HepG2 (cell line): ENCODE results near the gene ZNF593OS. TPM values are rescaled to one million over a fixed set of nuclear protein-coding genes. Genes with fewer than 3 reads are reported as not detected.

Experiments used
- FLYWCH1 ChIP-seq: sonication (generic); formaldehyde crosslinking; IDR thresholded peaks from 2 replicates; pipeline ENCODE4 v1.8.1; 2023; ENCODE audit warnings: mild to moderate bottlenecking, missing genetic modification reagents
- FOXJ3 ChIP-seq: sonication (generic); formaldehyde crosslinking; IDR thresholded peaks from 2 replicates; pipeline ENCODE4 v1.4.0; 2020; ENCODE audit warnings: missing genetic modification reagents, mild to moderate bottlenecking, borderline replicate concordance
- FOXP1 ChIP-seq, 2 experiments: fragments of 450-650 bp in 1 of 2; IDR thresholded peaks; 2 replicates each; pipeline ENCODE4 v1.6.1; 2017 to 2018; ENCODE audit warnings: antibody characterized with exemption in 1 of 2
- MAFF ChIP-seq: IDR thresholded peaks from 2 replicates; pipeline ENCODE4 v1.6.1; 2011; ENCODE audit warnings: low read depth, low read length, improper control_type of control experiment
- MAZ ChIP-seq, 2 experiments: sonication (generic) in 1 of 2; formaldehyde crosslinking in 1 of 2; IDR thresholded peaks; 2 replicates each; pipeline versions ENCODE4 v1.5.0 to v1.6.1; 2012 to 2020; ENCODE audit warnings: low read depth in 2 of 2, mild to moderate bottlenecking in 2 of 2, borderline replicate concordance in 1 of 2, improper control_type of control experiment in 1 of 2, low read length in 1 of 2, missing genetic modification reagents in 1 of 2, moderate library complexity in 1 of 2
- MIER3 ChIP-seq: IDR thresholded peaks from 2 replicates; pipeline ENCODE4 v1.6.1; 2016; ENCODE audit warnings: missing compliant biosample characterization, borderline replicate concordance
- NFE2 ChIP-seq: sonication (generic); formaldehyde crosslinking; IDR thresholded peaks from 2 replicates; pipeline ENCODE4 v1.4.0; 2020; ENCODE audit warnings: missing genetic modification reagents
- RBAK ChIP-seq: sonication (generic); formaldehyde crosslinking; IDR thresholded peaks from 2 replicates; pipeline ENCODE4 v1.5.1; 2020; ENCODE audit warnings: mild to moderate bottlenecking, missing genetic modification reagents
- SRSF9 ChIP-seq: fragments of 200-400 bp; formaldehyde crosslinking; IDR thresholded peaks from 2 replicates; pipeline ENCODE4 v1.6.1; 2018; ENCODE audit warnings: borderline replicate concordance, mild to moderate bottlenecking, low read depth, low read length; ENCODE audit not compliant: insufficient read depth, poor library complexity, severe bottlenecking
- ZBTB38 ChIP-seq: sonication (generic); formaldehyde crosslinking; IDR thresholded peaks from 2 replicates; pipeline ENCODE4 v1.5.1; 2020; ENCODE audit warnings: mild to moderate bottlenecking, missing genetic modification reagents
- ZNF296 ChIP-seq: sonication (generic); formaldehyde crosslinking; conservative IDR thresholded peaks from 2 replicates; pipeline ENCODE4 v1.5.0; 2020; ENCODE audit warnings: mild to moderate bottlenecking, missing genetic modification reagents
- ZNF350 ChIP-seq: sonication (generic); formaldehyde crosslinking; IDR thresholded peaks from 2 replicates; pipeline ENCODE4 v1.4.0; 2020; ENCODE audit warnings: mild to moderate bottlenecking, low read depth, missing genetic modification reagents, borderline replicate concordance
- ZNF562 ChIP-seq: sonication (generic); formaldehyde crosslinking; IDR thresholded peaks from 2 replicates; pipeline ENCODE4 v1.8.0; 2022; ENCODE audit warnings: missing genetic modification reagents, borderline replicate concordance
- polyA plus RNA-seq, 8 experiments: library from polyadenylated mRNA; depleted of rRNA in 3 of 8; stranded (reverse) in 7 of 8; unstranded in 1 of 8; fragments of >200 nt; fragmentation: Illumina TruSeq in 4 of 8; extraction: Trizol in 4 of 8; gene quantifications; 2 replicates each; pipeline versions ENCODE4 v1.2.1 to v1.2.3, GENCODE V29; 2011 to 2016; ENCODE audit warnings: low read depth in 4 of 8, missing spikeins in 1 of 8, mixed read lengths in 1 of 8; ENCODE audit not compliant: insufficient read depth in 1 of 8
- total RNA-seq, 5 experiments: library from RNA; depleted of rRNA; stranded (reverse); fragments of >200 nt; fragmentation: Illumina TruSeq; extraction: Trizol; gene quantifications; 2 replicates each; pipeline ENCODE4 v1.2.3, GENCODE V29; 2016; ENCODE audit warnings: low read depth in 1 of 5
- TF ChIP-seq, protein P1 (sequence below): sonication (generic); formaldehyde crosslinking; IDR thresholded peaks from 2 replicates; pipeline ENCODE4 v1.4.0; 2020; ENCODE audit warnings: missing genetic modification reagents, mild to moderate bottlenecking, borderline replicate concordance
- TF ChIP-seq, protein P2 (sequence below): sonication (generic); formaldehyde crosslinking; IDR thresholded peaks from 2 replicates; pipeline ENCODE4 v1.4.0; 2020; ENCODE audit warnings: missing genetic modification reagents
- TF ChIP-seq, protein P3 (sequence below): sonication (generic); formaldehyde crosslinking; IDR thresholded peaks from 2 replicates; pipeline ENCODE4 v1.4.0; 2020; ENCODE audit warnings: mild to moderate bottlenecking, low read depth, missing genetic modification reagents
- TF ChIP-seq, protein P4 (sequence below): sonication (generic); formaldehyde crosslinking; IDR thresholded peaks from 2 replicates; pipeline ENCODE4 v1.5.1; 2020; ENCODE audit warnings: missing genetic modification reagents, mild to moderate bottlenecking, borderline replicate concordance
- TF ChIP-seq, protein P5 (sequence below): sonication (generic); formaldehyde crosslinking; IDR thresholded peaks from 2 replicates; pipeline ENCODE4 v1.8.0; 2022; ENCODE audit warnings: mild to moderate bottlenecking, missing genetic modification reagents, borderline replicate concordance

ZNF593OS gene
- total and polyA plus RNA-seq, 2 of the 13 experiments (the other 11 are each of a cell fraction or from before 2014, with no cell fraction given), result not detected

DNA sequence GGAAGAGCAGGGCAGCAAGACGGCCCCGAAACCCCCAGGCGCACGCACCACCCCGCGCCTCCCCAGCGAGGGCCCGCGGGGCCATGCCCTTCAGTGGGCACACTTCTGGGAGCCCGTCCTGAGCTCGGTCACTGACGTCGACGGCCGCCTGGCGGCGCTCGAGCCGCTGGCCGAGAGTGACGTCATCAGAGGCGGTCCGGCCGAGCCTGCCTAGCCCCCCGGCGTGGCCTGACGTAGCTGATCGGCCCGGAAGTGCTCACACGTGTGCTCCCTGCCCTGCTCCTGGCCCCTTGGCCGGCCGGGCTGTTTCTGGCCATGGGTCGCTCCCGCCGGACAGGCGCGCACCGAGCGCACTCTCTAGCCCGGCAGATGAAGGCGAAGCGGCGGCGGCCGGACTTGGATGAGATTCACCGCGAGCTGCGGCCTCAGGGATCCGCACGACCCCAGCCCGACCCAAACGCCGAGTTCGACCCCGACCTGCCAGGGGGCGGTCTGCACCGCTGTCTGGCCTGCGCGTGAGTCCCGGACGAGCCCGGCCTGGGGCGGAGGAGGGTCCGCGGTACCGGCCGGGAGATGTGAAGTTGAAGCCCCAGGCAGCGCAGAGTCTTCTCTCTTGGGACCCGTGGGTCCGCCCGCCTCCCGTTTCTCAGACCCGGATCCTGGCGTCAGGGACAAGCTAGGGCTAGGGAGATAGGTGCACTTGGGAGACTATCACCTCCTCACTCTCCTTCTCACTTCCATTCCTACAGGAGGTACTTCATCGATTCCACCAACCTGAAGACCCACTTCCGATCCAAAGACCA lies 1.8 kb downstream of the ZNF593OS start, which contains the start of gene ZNF593 (continued):
- TF ChIP-seq SRSF9 (no peak), MAZ (IDR thresholded peaks at IDR 0.05; ENCODE audit: borderline replicate concordance, low read depth, low read length) (peak; percentile 91), MAZ (CRISPR knock-in tag; IDR thresholded peaks at IDR 0.05; ENCODE audit: low read depth) (peak; percentile 97), ZNF350 (CRISPR knock-in tag) (peak; percentile 90), ZBTB38 (CRISPR knock-in tag) (peak; percentile 84), MAFF (no peak), MIER3 (peak; percentile 90), RBAK (CRISPR knock-in tag) (no peak), FOXP1 (IDR thresholded peaks at IDR 0.05) (no peak), FOXP1 (CRISPR knock-in tag; IDR thresholded peaks at IDR 0.05) (no peak), FOXJ3 (peak; percentile 55; the same call in 1 of the 2 replicates), FLYWCH1 (CRISPR knock-in tag) (no peak), ZNF562 (CRISPR knock-in tag) (no peak), ZNF296 (CRISPR knock-in tag) (no peak), NFE2 (CRISPR knock-in tag) (no peak)
- TF ChIP-seq, protein P1, sequence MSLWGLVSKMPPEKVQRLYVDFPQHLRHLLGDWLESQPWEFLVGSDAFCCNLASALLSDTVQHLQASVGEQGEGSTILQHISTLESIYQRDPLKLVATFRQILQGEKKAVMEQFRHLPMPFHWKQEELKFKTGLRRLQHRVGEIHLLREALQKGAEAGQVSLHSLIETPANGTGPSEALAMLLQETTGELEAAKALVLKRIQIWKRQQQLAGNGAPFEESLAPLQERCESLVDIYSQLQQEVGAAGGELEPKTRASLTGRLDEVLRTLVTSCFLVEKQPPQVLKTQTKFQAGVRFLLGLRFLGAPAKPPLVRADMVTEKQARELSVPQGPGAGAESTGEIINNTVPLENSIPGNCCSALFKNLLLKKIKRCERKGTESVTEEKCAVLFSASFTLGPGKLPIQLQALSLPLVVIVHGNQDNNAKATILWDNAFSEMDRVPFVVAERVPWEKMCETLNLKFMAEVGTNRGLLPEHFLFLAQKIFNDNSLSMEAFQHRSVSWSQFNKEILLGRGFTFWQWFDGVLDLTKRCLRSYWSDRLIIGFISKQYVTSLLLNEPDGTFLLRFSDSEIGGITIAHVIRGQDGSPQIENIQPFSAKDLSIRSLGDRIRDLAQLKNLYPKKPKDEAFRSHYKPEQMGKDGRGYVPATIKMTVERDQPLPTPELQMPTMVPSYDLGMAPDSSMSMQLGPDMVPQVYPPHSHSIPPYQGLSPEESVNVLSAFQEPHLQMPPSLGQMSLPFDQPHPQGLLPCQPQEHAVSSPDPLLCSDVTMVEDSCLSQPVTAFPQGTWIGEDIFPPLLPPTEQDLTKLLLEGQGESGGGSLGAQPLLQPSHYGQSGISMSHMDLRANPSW, result no peak
- TF ChIP-seq, protein P2, sequence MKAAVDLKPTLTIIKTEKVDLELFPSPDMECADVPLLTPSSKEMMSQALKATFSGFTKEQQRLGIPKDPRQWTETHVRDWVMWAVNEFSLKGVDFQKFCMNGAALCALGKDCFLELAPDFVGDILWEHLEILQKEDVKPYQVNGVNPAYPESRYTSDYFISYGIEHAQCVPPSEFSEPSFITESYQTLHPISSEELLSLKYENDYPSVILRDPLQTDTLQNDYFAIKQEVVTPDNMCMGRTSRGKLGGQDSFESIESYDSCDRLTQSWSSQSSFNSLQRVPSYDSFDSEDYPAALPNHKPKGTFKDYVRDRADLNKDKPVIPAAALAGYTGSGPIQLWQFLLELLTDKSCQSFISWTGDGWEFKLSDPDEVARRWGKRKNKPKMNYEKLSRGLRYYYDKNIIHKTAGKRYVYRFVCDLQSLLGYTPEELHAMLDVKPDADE, result no peak
- TF ChIP-seq, protein P3, sequence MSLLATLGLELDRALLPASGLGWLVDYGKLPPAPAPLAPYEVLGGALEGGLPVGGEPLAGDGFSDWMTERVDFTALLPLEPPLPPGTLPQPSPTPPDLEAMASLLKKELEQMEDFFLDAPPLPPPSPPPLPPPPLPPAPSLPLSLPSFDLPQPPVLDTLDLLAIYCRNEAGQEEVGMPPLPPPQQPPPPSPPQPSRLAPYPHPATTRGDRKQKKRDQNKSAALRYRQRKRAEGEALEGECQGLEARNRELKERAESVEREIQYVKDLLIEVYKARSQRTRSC, result no peak
- TF ChIP-seq, protein P4, sequence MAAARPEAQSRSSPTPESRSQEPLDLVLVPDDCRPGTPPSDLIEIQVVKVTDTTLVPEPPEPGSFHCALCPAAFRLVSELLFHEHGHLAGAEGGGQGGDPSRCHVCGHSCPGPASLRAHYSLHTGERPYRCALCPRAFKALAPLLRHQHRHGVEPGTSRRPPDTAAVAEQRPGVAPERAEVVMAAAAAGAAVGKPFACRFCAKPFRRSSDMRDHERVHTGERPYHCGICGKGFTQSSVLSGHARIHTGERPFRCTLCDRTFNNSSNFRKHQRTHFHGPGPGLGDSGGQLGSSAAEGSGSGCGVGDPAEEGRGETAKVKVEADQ (CRISPR knock-in tag), result peak; percentile 76; the same call in 1 of the 2 replicates
- TF ChIP-seq, protein P5, sequence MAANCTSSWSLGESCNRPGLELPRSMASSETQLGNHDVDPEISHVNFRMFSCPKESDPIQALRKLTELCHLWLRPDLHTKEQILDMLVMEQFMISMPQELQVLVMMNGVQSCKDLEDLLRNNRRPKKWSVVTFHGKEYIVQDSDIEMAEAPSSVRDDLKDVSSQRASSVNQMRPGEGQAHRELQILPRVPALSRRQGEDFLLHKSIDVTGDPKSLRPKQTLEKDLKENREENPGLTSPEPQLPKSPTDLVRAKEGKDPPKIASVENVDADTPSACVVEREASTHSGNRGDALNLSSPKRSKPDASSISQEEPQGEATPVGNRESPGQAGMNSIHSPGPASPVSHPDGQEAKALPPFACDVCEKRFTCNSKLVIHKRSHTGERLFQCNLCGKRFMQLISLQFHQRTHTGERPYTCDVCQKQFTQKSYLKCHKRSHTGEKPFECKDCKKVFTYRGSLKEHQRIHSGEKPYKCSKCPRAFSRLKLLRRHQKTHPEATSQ (CRISPR knock-in tag), result peak; percentile 86
